HUES6 (cell line): ENCODE measurements around the gene MYLK4.
"Not testable (repeated sequence)": the region's sequence is repeated elsewhere in the genome, so short reads cannot be mapped to it uniquely, and the experiment has no call there.

Experiments
- H3K27ac ChIP-seq: 2 replicates; pipeline ENCODE4 v1.7.0; 2013; ENCODE audit warnings: low read depth, mild to moderate bottlenecking, low read length, inconsistent platforms
- H3K27me3 ChIP-seq: 2 replicates; pipeline ENCODE4 v1.6.1; 2013; ENCODE audit warnings: low read length; ENCODE audit not compliant: control insufficient read depth, insufficient read depth
- H3K36me3 ChIP-seq: 2 replicates; pipeline ENCODE4 v1.6.1; 2013; ENCODE audit warnings: low read length; ENCODE audit not compliant: control insufficient read depth, insufficient read depth
- H3K4me1 ChIP-seq: 2 replicates; pipeline ENCODE4 v1.6.1; 2013; ENCODE audit warnings: low read length; ENCODE audit not compliant: control insufficient read depth, insufficient read depth
- H3K4me3 ChIP-seq: 2 replicates; pipeline ENCODE4 v1.5.1; 2013; ENCODE audit warnings: low read depth, low read length
- H3K9ac ChIP-seq: one replicate; pipeline ENCODE4 v1.6.1; 2013; ENCODE audit warnings: mild to moderate bottlenecking, low read length
- H3K9me3 ChIP-seq: 2 replicates; pipeline ENCODE4 v1.6.1; 2013; ENCODE audit warnings: low read depth, low read length; ENCODE audit not compliant: control insufficient read depth, insufficient read depth

Gene MYLK4

DNA sequence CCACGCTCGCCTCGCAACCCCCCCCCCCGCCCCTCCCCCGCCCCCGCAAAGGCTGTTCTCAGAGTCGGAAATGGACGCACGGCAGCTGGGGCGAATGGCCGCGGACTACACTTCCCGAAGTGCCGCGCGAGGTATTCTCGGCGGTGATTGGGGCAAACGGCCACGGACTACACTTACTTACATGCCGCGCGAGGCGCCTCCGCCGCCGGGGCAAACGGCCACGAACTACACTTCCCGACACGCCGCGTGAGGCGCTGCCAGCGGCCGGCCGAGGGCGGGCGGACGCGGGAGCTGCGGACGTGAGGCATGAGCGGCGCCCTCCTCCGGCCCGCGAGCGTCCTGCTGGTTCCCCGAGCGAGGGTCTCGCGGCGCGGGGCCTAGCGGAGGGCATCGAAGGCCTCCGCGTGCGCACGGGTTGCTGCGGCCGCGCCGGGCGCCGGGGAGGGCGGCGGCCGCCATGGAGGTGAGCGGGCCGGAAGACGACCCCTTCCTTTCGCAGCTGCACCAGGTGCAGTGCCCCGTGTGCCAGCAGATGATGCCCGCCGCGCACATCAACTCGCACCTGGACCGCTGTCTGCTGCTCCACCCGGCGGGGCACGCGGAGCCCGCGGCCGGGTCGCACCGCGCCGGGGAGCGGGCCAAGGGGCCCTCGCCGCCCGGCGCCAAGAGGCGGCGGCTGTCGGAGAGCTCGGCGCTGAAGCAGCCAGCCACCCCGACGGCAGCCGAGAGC is 14.6 kb upstream of the MYLK4 start, which contains the start of gene WRNIP1:
Gene WRNIP1 (plus strand): TSS at position 228 of the 730 bp plus-strand sequence. CDS start 230 bp downstream, at position 458.
- Histone ChIP-seq H3K4me3 (peak within 1 kb of the TSS; percentile 99), H3K36me3 (peaks cover 2% of the 10 kb centered on the region; the same call in 1 of the 2 replicates), H3K27me3 (no peaks in the 10 kb centered on the region), H3K4me1 (peaks cover 27% of the 10 kb centered on the region), H3K27ac (peak within 1 kb of the TSS; percentile 80; the same call in 1 of the 2 replicates), H3K9me3 (no peaks in the 10 kb centered on the region), H3K9ac (peak within 1 kb of the TSS; percentile 93)

- Histone ChIP-seq H3K36me3 (no peaks in the 10 kb centered on the region), H3K9me3 (no peaks in the 10 kb centered on the region), H3K27ac (no peak overlapping the region; the same call in 1 of the 2 replicates), H3K27me3 (no peaks in the 10 kb centered on the region), H3K9ac (peak overlapping the region; percentile 77), H3K4me3 (peak overlapping the region; percentile 77), H3K4me1 (peaks cover 20% of the 10 kb centered on the region)
These were observed 14.0 kb upstream of the MYLK4 start for GRCh38 chr6:2764610-2765165.

DNA sequence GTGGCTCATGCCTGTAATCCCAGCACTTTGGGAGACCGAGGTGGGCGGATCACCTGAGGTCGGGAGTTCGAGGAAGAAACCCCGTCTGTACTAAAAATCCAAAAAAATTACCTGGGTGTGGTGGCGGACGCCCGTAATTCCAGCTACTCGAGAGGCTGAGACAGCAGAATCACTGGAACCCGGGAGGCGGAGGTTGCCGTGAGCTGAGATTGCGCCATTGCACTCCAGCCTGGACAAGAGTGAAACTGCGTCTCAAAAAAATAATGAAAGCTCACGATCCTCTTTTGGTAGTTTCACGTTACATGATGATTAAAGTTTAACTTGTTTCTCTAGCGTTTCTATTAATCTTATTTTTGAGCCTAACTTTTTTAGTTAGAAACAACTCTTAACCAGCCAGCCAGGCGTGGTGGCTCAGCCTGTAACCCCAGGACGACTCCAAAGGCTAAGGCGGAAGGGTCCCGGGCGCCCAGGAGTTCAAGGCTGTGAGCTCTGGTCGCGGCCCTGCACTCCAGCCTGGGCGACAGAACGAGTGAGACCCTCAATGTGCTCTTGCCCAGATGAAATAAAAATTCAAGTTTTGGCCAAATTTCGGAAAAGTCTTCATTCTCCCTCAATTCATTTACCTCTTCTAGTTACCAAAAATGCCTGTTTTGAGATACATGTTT is 13.3 kb upstream of the MYLK4 start:
- peaks cover 18% of the 10 kb centered on the region for H3K4me1 ChIP-seq
- H3K27ac ChIP-seq, result no peak overlapping the region
- no peak overlapping the region for H3K9ac ChIP-seq
- no peaks in the 10 kb centered on the region for H3K36me3 ChIP-seq
- H3K27me3 ChIP-seq, result no peaks in the 10 kb centered on the region
- no peaks in the 10 kb centered on the region for H3K9me3 ChIP-seq
- H3K4me3 ChIP-seq, result peak overlapping the region; percentile 77

DNA sequence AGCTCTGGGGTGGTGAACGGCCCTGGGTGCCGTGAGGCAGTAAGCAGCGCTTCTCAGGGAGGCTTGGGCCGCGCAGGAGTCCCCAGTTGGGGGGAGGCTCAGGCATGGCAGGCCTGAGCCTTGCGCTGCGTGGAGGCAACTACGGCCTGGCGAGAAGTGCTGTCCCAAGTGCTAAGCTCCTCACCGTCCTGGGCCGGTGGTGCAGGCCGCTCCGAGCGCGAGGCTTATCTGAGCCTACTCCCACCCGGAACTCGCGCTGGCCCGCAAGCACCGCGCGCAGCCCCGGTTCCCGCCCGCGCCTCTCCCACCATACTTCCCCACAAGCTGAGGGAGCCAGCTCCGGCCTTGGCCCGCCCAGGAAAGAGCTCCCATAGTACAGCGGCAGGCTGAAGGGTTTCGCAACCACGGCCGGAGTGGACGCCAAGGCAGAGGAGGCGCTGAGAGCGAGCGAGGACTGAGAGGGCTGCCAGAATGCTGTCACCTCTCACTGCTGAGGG is 12.7 kb upstream of the MYLK4 start:
- Histone ChIP-seq H3K9me3 (no peaks in the 10 kb centered on the region), H3K4me1 (peaks cover 13% of the 10 kb centered on the region), H3K27me3 (no peaks in the 10 kb centered on the region), H3K36me3 (no peaks in the 10 kb centered on the region), H3K27ac (no peak overlapping the region), H3K9ac (no peak overlapping the region), H3K4me3 (no peak overlapping the region)

DNA sequence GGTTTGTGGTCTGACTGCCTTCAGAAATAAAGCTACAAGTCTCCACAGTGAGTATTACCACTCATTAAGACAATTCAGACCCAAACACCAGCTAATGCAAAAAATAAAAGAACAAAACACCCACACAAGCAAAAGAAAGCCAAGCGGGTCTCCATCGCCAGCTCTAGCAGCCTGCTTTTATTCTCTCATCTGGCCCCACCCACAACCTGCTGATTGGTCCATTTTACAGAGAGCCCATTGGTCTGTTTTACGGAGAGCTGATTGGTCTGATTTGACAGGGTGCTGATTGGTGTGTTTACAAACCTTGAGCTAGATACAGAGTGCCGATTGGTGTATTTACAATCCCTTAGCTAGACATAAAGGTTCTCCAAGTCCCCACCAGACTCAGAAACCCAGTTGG is 12.1 kb upstream of the MYLK4 start:
- not testable (repeated sequence) for H3K9me3 ChIP-seq, H3K27me3 ChIP-seq, H3K9ac ChIP-seq, H3K4me3 ChIP-seq, H3K27ac ChIP-seq, H3K4me1 ChIP-seq, H3K36me3 ChIP-seq

DNA sequence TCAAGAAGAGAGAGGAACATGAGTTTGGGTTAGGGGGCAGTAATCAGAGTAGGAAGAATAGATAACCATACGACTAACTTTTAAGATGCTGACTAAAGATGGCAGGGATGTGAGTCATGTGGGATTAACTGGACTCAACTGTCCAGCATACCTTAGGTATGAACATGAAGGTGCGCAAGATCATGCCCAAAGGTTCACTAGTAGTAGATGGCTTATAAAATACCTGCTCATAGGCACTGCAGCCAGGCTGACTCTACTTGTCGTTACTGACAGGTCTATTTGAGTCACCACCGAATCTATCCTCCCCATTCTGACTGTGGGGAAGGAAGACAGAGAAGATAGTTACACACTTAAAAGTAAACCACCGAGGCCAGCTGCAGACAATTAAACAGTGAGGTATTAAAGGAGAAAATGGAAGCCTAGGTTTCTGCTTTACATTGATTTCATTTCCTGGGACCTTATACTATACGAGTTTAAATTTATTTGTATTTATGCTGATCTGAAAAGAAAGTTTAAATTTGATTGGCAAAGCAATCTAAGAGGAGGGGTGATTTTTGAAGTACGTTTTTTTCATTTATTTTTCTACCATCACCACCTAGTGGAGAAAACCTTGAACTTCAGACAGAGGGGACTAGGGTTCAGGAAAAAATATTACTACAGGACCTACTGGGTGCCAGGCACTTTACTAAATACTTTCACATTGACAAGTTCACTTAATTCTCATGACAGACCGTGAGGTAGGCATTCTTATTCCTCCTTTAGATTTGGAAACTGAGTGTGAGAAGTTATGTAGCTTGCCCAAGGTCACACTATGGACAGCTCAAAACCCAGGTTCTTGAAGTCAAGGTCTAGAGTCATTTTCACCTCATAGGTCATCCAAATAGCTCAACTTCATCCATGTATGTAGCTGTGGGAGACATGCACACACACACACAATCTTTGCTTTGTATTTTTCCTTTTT is 10.4 kb upstream of the MYLK4 start:
- Histone ChIP-seq H3K27ac (no peak overlapping the region), H3K4me1 (no peaks in the 10 kb centered on the region), H3K4me3 (no peak overlapping the region), H3K36me3 (no peaks in the 10 kb centered on the region), H3K9ac (no peak overlapping the region), H3K27me3 (no peaks in the 10 kb centered on the region), H3K9me3 (no peaks in the 10 kb centered on the region)

- no peak overlapping the region for H3K4me3 ChIP-seq
These were observed 8.3 kb upstream of the MYLK4 start for GRCh38 chr6:2758980-2759379.

DNA sequence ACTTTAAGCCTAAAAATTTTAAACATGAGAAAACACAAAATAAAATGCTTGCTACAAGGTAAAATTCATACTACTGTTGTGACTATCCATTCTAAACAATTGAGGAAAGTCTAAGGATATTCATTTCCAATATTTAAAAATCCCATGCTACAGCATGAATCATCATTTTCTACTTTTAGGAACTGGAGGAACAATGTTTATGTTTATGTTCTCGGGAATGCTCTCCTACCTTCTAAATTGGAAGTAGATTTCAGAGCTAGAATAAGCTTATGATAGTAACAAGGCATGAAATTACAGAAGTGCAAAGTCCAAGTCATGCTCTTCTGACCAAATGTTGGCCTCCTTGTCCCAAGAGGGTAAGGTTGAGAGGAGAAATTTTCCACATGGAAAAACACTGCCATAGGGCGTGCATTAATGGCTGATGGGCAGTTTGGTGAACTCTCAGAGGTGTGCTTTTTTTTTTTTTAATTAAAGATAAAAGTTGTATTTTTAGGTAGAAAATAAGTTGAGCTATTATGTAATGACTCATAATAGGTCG is 6.0 kb upstream of the MYLK4 start:
- H3K4me3 ChIP-seq, result no peak overlapping the region
- no peaks in the 10 kb centered on the region for H3K9me3 ChIP-seq
- no peak overlapping the region for H3K27ac ChIP-seq
- no peak overlapping the region for H3K9ac ChIP-seq
- no peaks in the 10 kb centered on the region for H3K27me3 ChIP-seq
- H3K36me3 ChIP-seq, result no peaks in the 10 kb centered on the region
- H3K4me1 ChIP-seq, result no peaks in the 10 kb centered on the region

More at GRCh38 chr6:2758980-2759379, 8.3 kb upstream of the MYLK4 start:
- no peaks in the 10 kb centered on the region for H3K36me3 ChIP-seq
- H3K4me1 ChIP-seq, result no peaks in the 10 kb centered on the region
- H3K27ac ChIP-seq, result no peak overlapping the region
- no peaks in the 10 kb centered on the region for H3K9me3 ChIP-seq
- H3K27me3 ChIP-seq, result no peaks in the 10 kb centered on the region
- H3K9ac ChIP-seq, result no peak overlapping the region

GRCh38 chr6:2756241-2756640 is 5.5 kb upstream of the MYLK4 start:
- Histone ChIP-seq H3K27ac (no peak overlapping the region), H3K9me3 (no peaks in the 10 kb centered on the region), H3K9ac (no peak overlapping the region)

GRCh38 chr6:2755456-2755855 is 4.7 kb upstream of the MYLK4 start:
- H3K4me1 ChIP-seq, result no peaks in the 10 kb centered on the region

More at GRCh38 chr6:2756241-2756640, 5.5 kb upstream of the MYLK4 start:
- H3K27me3 ChIP-seq, result no peaks in the 10 kb centered on the region
- H3K4me1 ChIP-seq, result no peaks in the 10 kb centered on the region
- H3K4me3 ChIP-seq, result no peak overlapping the region
- no peaks in the 10 kb centered on the region for H3K36me3 ChIP-seq

More at GRCh38 chr6:2755456-2755855, 4.7 kb upstream of the MYLK4 start:
- no peak overlapping the region for H3K4me3 ChIP-seq
- H3K27me3 ChIP-seq, result no peaks in the 10 kb centered on the region
- H3K27ac ChIP-seq, result no peak overlapping the region
- no peaks in the 10 kb centered on the region for H3K9me3 ChIP-seq
- no peaks in the 10 kb centered on the region for H3K36me3 ChIP-seq
- no peak overlapping the region for H3K9ac ChIP-seq
